GM12878 (cell line): ENCODE data around the gene CACNA2D3. TPM values are rescaled to one million over a fixed set of nuclear protein-coding genes. Genes with fewer than 3 reads are reported as not detected.

Source experiments
- ATAC-seq: fragments of 200-7000 bp; cut with Tn5 transposase; 3 replicates; pipeline ENCODE4 v1.9.1; 2020; ENCODE audit warnings: mild to moderate bottlenecking, moderate library complexity
- BruUV-seq: library from RNA; stranded (reverse); fragments of 400-500 nt; replicated peaks from 2 replicates; lab custom pipeline; 2021; lab: Mats Ljungman, UMichigan
- CTCF ChIA-PET: fragments of 300-600 bp; sonication (Branson Sonifier 250); formaldehyde crosslinking; extraction: SDS; loops from one replicate; lab custom pipeline; 2021; ENCODE audit warnings: inconsistent platforms; lab: Yijun Ruan, JAX
- POLR2A ChIA-PET: fragments of 350-600 bp; formaldehyde crosslinking; extraction: SDS; loops from one replicate; lab custom pipeline; 2021; ENCODE audit warnings: inconsistent platforms; lab: Charles Lee
- RAD21 ChIA-PET: fragments of 300-600 bp; sonication (Branson Sonifier 250); formaldehyde crosslinking; loops from one replicate; lab custom pipeline; 2023; ENCODE audit warnings: antibody characterized with exemption; ENCODE audit not compliant: unreplicated experiment; lab: Charles Lee
- SMC1A ChIA-PET: fragments of 300-600 bp; sonication (Branson Sonifier 250); formaldehyde crosslinking; loops from one replicate; lab custom pipeline; 2023; ENCODE audit not compliant: unreplicated experiment, uncharacterized antibody; lab: Charles Lee
- DNase-seq: peaks from one replicate; pipeline ENCODE4 v3.0.0-alpha.2; 2011; ENCODE audit warnings: low read depth, low spot score
- FAIRE-seq: peaks from 3 replicates; lab custom pipeline; 2011; peaks lifted over from hg19 to GRCh38; lab: Jason Lieb, UNC
- H2AFZ ChIP-seq: 2 replicates; pipeline ENCODE4 v1.6.0; 2011; ENCODE audit warnings: low read depth, low read length, control low read depth; ENCODE audit not compliant: control insufficient read depth
- H3K27ac ChIP-seq: 2 replicates; pipeline ENCODE4 v1.5.1; 2011; ENCODE audit warnings: control low read depth; ENCODE audit not compliant: control insufficient read depth, insufficient read depth
- H3K27me3 ChIP-seq, 2 experiments: replicated peaks in 1 of 2; 2 replicates each; pipeline versions ENCODE4 v1.6.0 to v1.6.1; 2011; ENCODE audit warnings: low read length in 1 of 2; ENCODE audit not compliant: control insufficient read depth in 2 of 2, insufficient read depth in 2 of 2
- H3K36me3 ChIP-seq, 2 experiments: 2 replicates each; pipeline ENCODE4 v1.5.1; 2011; ENCODE audit warnings: low read length in 1 of 2; ENCODE audit not compliant: control insufficient read depth in 2 of 2, insufficient read depth in 2 of 2
- H3K4me1 ChIP-seq: 2 replicates; pipeline ENCODE4 v1.6.1; 2011; ENCODE audit warnings: mild to moderate bottlenecking, low read length, moderate library complexity, mixed read lengths; ENCODE audit not compliant: control insufficient read depth, insufficient read depth
- H3K4me2 ChIP-seq: 2 replicates; pipeline ENCODE4 v1.6.0; 2011; ENCODE audit warnings: control low read depth; ENCODE audit not compliant: control insufficient read depth, insufficient read depth
- H3K4me3 ChIP-seq: fragments of 200-600 bp; sonication (generic); 2 replicates; pipeline ENCODE4 v1.5.1; 2016
- H3K79me2 ChIP-seq: 2 replicates; pipeline ENCODE4 v1.6.0; 2011; ENCODE audit warnings: low read length; ENCODE audit not compliant: control insufficient read depth, insufficient read depth
- H3K9ac ChIP-seq: 2 replicates; pipeline ENCODE4 v1.8.0; 2011; ENCODE audit warnings: low read length, control low read depth, mixed read lengths; ENCODE audit not compliant: control insufficient read depth, insufficient read depth
- H3K9me3 ChIP-seq: replicated peaks from 3 replicates; pipeline ENCODE4 v1.5.1; 2011; ENCODE audit warnings: mild to moderate bottlenecking, low read length; ENCODE audit not compliant: control insufficient read depth, insufficient read depth
- H4K20me1 ChIP-seq: 2 replicates; pipeline ENCODE4 v1.6.0; 2011; ENCODE audit not compliant: control insufficient read depth, insufficient read depth
- ATF7 ChIP-seq: fragments of 450-650 bp; IDR thresholded peaks from 2 replicates; pipeline ENCODE4 v1.6.1; 2016; ENCODE audit warnings: low read depth, mild to moderate bottlenecking
- EZH2 ChIP-seq: IDR thresholded peaks from 2 replicates; pipeline ENCODE4 v1.6.1; 2012; ENCODE audit warnings: low read depth, mild to moderate bottlenecking, control low read depth, inconsistent platforms, low read length, borderline replicate concordance; ENCODE audit not compliant: control insufficient read depth
- GATAD2B ChIP-seq: fragments of 450-650 bp; conservative IDR thresholded peaks from 2 replicates; pipeline ENCODE4 v1.6.1; 2017; ENCODE audit warnings: low read depth, mild to moderate bottlenecking, moderate library complexity
- IKZF1 ChIP-seq: fragments of 450-650 bp; conservative IDR thresholded peaks from 2 replicates; pipeline ENCODE4 v1.6.1; 2017; ENCODE audit warnings: antibody characterized with exemption, mild to moderate bottlenecking
- LARP7 ChIP-seq: fragments of 450-650 bp; IDR thresholded peaks from 2 replicates; pipeline ENCODE4 v1.6.1; 2017; ENCODE audit warnings: mild to moderate bottlenecking
- MEF2B ChIP-seq: fragments of 450-650 bp; IDR thresholded peaks from 2 replicates; pipeline ENCODE4 v1.6.1; 2018; ENCODE audit warnings: mild to moderate bottlenecking, moderate library complexity; ENCODE audit not compliant: partially characterized antibody, poor library complexity, severe bottlenecking
- NRF1 ChIP-seq: conservative IDR thresholded peaks from 2 replicates; pipeline ENCODE4 v1.6.1; 2011; ENCODE audit warnings: mild to moderate bottlenecking, low read depth, low read length, improper control_type of control experiment
- SPI1 ChIP-seq: IDR thresholded peaks from 2 replicates; pipeline ENCODE4 v1.6.1; 2011; ENCODE audit warnings: low read depth, mild to moderate bottlenecking, low read length, moderate library complexity, borderline replicate concordance; ENCODE audit not compliant: insufficient read depth
- TBL1XR1 ChIP-seq: IDR thresholded peaks from 2 replicates; pipeline ENCODE4 v1.6.1; 2012; ENCODE audit warnings: low read depth, low read length, improper control_type of control experiment
- WGBS: methylation state at CpG from one replicate; pipeline ENCODE4 v1.1.6; 2016; ENCODE audit warnings: low lambda C conversion rate; ENCODE audit not compliant: insufficient replicate concordance, insufficient coverage; ENCODE audit errors: missing lambda C conversion rate; 5-methylcytosine and 5-hydroxymethylcytosine counted together
- in situ Hi-C: fragments of 300-500 bp; cut with MboI; formaldehyde crosslinking; loops from 9 replicates; pipeline ENCODE4 v1.14.3; 2018; ENCODE audit warnings: mixed read lengths
- intact Hi-C: fragments of 100-400 bp; cut with micrococcal nuclease; formaldehyde crosslinking; loops from one replicate; pipeline ENCODE4 v1.14.2; 2022; ENCODE audit not compliant: unreplicated experiment
- polyA plus RNA-seq, 11 experiments: library from polyadenylated mRNA; depleted of rRNA in 4 of 11; unstranded in 6 of 11; stranded (reverse) in 5 of 11; fragments of >200 nt; fragmentation: Nextera tagmentation in 4 of 11; fragmentation: Illumina TruSeq in 1 of 11; extraction: Ambion mirVana in 4 of 11; extraction: Trizol in 1 of 11; gene quantifications; 1 replicate in 1 of 11; 2 replicates in 10 of 11; pipeline versions ENCODE4 v1.2.1 to v1.2.3, GENCODE V29; 2011 to 2016; ENCODE audit warnings: inconsistent platforms in 2 of 11, missing spikeins in 2 of 11, low read depth in 1 of 11
- total RNA-seq, 4 experiments: library from RNA; depleted of rRNA in 3 of 4; stranded (reverse); fragments of >200 nt in 3 of 4; fragmentation: Illumina TruSeq in 1 of 4; extraction: Trizol in 1 of 4; gene quantifications; 2 replicates each; pipeline versions ENCODE4 v1.2.1 to v1.2.3, GENCODE V29; 2013 to 2021
- TF ChIP-seq, protein P1 (sequence below): IDR thresholded peaks from 2 replicates; pipeline ENCODE4 v1.6.1; 2011; ENCODE audit warnings: borderline replicate concordance, low read depth, mild to moderate bottlenecking, moderate library complexity, low read length; ENCODE audit not compliant: insufficient read depth, poor library complexity, severe bottlenecking
- TF ChIP-seq, protein P2 (sequence below): fragments of 450-650 bp; formaldehyde crosslinking; IDR thresholded peaks from 2 replicates; pipeline ENCODE4 v1.4.0; 2022; ENCODE audit warnings: mild to moderate bottlenecking, moderate library complexity
- TF ChIP-seq, protein P3 (sequence below): IDR thresholded peaks from 2 replicates; pipeline ENCODE4 v1.6.1; 2011; ENCODE audit warnings: low read depth, mild to moderate bottlenecking, low read length, moderate library complexity, borderline replicate concordance; ENCODE audit errors: extremely low read depth
- TF ChIP-seq, protein P4 (sequence below): fragments of 450-650 bp; IDR thresholded peaks from 2 replicates; pipeline ENCODE4 v1.6.1; 2017; ENCODE audit warnings: mild to moderate bottlenecking, low read depth, inconsistent platforms; ENCODE audit not compliant: poor library complexity, severe bottlenecking

Gene CACNA2D3
- total and polyA plus RNA-seq, 10 of the 15 experiments (the other 5 are each of a cell fraction or from before 2014, with no cell fraction given), result not detected

DNA sequence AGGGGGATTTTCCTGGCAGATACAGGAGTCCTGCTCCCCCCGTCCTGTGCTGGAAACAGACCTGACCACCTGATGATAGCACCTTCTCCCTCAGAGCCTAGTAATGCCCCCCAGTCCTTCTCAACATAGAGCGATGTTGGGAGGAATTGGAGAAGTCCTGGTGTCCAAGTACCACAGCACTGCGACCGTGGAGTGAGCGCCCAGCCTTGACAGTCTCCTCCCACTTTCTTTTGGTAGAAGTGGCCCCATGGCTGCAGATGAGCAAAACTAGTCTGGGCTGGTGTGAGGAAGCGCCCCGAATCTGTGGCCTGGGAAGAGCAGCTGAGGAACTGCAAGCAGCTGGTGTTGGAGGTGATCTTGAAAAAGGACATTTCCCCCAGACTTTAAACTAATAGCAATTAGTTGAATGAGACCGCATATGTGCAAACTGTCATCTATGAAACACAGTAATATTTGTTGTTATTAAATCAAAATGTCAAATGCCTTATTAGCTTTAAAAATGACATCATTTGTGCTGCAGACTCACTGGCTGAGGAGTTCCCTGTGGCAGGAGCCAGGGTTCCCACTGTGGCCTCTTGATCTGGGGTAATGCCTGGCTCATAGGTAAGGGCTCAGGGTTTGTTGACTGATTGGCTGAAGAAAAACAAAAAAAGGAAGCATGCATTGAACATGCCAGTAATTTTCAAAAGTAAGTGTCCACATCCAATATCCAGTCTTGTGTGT lies 121.8 kb downstream of the CACNA2D3 start (continued):
- TF ChIP-seq, protein P1, sequence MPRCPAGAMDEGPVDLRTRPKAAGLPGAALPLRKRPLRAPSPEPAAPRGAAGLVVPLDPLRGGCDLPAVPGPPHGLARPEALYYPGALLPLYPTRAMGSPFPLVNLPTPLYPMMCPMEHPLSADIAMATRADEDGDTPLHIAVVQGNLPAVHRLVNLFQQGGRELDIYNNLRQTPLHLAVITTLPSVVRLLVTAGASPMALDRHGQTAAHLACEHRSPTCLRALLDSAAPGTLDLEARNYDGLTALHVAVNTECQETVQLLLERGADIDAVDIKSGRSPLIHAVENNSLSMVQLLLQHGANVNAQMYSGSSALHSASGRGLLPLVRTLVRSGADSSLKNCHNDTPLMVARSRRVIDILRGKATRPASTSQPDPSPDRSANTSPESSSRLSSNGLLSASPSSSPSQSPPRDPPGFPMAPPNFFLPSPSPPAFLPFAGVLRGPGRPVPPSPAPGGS, result no peak

DNA sequence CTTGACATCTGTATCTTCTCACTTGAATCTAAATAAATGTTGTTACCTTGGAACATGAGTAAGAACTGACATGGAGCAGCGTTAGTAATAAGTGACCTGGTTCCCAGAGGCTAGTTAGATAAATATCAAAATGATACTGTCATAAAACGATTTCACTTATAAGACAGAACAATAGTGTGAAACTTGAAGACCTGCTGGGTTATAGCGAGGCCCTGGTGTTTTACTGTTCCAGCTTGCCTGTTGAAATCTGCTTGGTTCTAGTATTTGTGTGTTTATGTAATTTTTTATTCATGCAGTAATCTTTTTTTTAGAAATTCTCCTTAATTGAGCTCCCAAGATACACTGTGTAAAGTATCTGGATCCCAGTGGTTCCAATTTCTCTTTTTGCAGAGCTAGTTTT lies 129.4 kb downstream of the CACNA2D3 start:
- no peak overlapping the region for H3K4me3 ChIP-seq
- FAIRE-seq (no peak), DNase-seq (no peak), ATAC-seq (no peak)
- ChIA-PET RAD21 (no interaction called here), CTCF (no interaction called here), POLR2A (no interaction called here), SMC1A (no interaction called here)
- H3K79me2 ChIP-seq, result no peaks in the 10 kb centered on the region
- H2AFZ ChIP-seq, result no peak overlapping the region
- H3K27ac ChIP-seq, result no peak overlapping the region
- H3K4me1 ChIP-seq, result no peaks in the 10 kb centered on the region
- no peak overlapping the region for H3K9ac ChIP-seq
- 9% methylated on average over 3 of the region's 3 CpGs for WGBS
- TF ChIP-seq, protein P2, sequence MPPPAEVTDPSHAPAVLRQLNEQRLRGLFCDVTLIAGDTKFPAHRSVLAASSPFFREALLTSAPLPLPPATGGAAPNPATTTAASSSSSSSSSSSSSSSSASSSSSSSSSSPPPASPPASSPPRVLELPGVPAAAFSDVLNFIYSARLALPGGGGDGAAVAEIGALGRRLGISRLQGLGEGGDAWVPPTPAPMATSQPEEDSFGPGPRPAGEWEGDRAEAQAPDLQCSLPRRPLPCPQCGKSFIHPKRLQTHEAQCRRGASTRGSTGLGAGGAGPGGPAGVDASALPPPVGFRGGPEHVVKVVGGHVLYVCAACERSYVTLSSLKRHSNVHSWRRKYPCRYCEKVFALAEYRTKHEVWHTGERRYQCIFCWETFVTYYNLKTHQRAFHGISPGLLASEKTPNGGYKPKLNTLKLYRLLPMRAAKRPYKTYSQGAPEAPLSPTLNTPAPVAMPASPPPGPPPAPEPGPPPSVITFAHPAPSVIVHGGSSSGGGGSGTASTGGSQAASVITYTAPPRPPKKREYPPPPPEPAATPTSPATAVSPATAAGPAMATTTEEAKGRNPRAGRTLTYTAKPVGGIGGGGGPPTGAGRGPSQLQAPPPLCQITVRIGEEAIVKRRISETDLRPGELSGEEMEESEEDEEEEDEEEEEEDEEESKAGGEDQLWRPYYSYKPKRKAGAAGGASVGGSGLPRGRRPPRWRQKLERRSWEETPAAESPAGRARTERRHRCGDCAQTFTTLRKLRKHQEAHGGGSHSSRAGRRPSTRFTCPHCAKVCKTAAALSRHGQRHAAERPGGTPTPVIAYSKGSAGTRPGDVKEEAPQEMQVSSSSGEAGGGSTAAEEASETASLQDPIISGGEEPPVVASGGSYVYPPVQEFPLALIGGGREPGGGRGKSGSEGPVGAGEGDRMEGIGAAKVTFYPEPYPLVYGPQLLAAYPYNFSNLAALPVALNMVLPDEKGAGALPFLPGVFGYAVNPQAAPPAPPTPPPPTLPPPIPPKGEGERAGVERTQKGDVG, result no peak
- TF ChIP-seq, protein P3, sequence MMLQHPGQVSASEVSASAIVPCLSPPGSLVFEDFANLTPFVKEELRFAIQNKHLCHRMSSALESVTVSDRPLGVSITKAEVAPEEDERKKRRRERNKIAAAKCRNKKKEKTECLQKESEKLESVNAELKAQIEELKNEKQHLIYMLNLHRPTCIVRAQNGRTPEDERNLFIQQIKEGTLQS, result no peak
- no peak for TF ChIP-seq LARP7
- TF ChIP-seq ATF7, result no peak
- TF ChIP-seq, protein P4, sequence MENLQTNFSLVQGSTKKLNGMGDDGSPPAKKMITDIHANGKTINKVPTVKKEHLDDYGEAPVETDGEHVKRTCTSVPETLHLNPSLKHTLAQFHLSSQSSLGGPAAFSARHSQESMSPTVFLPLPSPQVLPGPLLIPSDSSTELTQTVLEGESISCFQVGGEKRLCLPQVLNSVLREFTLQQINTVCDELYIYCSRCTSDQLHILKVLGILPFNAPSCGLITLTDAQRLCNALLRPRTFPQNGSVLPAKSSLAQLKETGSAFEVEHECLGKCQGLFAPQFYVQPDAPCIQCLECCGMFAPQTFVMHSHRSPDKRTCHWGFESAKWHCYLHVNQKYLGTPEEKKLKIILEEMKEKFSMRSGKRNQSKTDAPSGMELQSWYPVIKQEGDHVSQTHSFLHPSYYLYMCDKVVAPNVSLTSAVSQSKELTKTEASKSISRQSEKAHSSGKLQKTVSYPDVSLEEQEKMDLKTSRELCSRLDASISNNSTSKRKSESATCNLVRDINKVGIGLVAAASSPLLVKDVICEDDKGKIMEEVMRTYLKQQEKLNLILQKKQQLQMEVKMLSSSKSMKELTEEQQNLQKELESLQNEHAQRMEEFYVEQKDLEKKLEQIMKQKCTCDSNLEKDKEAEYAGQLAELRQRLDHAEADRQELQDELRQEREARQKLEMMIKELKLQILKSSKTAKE, result no peak
- TF ChIP-seq IKZF1, result no peak
- TF ChIP-seq TBL1XR1, result no peak
- no peak for TF ChIP-seq SPI1
- TF ChIP-seq GATAD2B, result no peak
- TF ChIP-seq NRF1, result no peak
- TF ChIP-seq EZH2, result no peak
- TF ChIP-seq MEF2B, result no peak
- BruUV-seq, result no TSS peak
- no peaks in the 10 kb centered on the region for H3K9me3 ChIP-seq
- H4K20me1 ChIP-seq, result no peaks in the 10 kb centered on the region
- no peaks in the 10 kb centered on the region; a peak in 2 of 4 replicates for H3K27me3 ChIP-seq
- H3K4me2 ChIP-seq, result no peak overlapping the region
- intact Hi-C loops (no loop called here), in situ Hi-C loops (no loop called here)
- no peaks in the 10 kb centered on the region for H3K36me3 ChIP-seq
